NCI-H128 (cell line): ENCODE results near the gene PLPP7.
"Not testable (repeated sequence)": the region's sequence is repeated elsewhere in the genome, so short reads cannot be mapped to it uniquely, and the experiment has no call there.

ENCODE experiments used
- DNase-seq: peaks from one replicate; lab custom pipeline; 2025; ENCODE audit not compliant: unreplicated experiment; lab: John Stamatoyannopoulos, UW

Gene PLPP7

GRCh38 chr9:131289301-131290035 lies at the start of gene PLPP7:
Gene PLPP7, plus strand, starts transcription at chr9:131289723. Its CDS starts 275 bp downstream, at chr9:131289998.
- DNase-seq: no peak

GRCh38 chr9:131240047-131240921 lies 49.2 kb upstream of the PLPP7 start:
- no peak for DNase-seq

- DNase-seq: not testable (repeated sequence)
Measured at GRCh38 chr9:131244331-131244730, 45.2 kb upstream of the PLPP7 start.

- DNase-seq: no peak
Measured at GRCh38 chr9:131246618-131247017, 42.9 kb upstream of the PLPP7 start.

GRCh38 chr9:131252120-131252519 lies 37.4 kb upstream of the PLPP7 start:
- DNase-seq: no peak

GRCh38 chr9:131253891-131254491 lies 35.5 kb upstream of the PLPP7 start:
- DNase-seq: no peak

GRCh38 chr9:131254626-131255025 lies 34.9 kb upstream of the PLPP7 start:
- DNase-seq: no peak

- DNase-seq: no peak
Measured at GRCh38 chr9:131255676-131256197, 33.8 kb upstream of the PLPP7 start.

GRCh38 chr9:131257266-131258025 lies 32.1 kb upstream of the PLPP7 start:
- no peak for DNase-seq

- no peak for DNase-seq
Measured at GRCh38 chr9:131258186-131258585, 31.3 kb upstream of the PLPP7 start.

GRCh38 chr9:131258698-131259431 lies 30.7 kb upstream of the PLPP7 start:
- DNase-seq: no peak

- DNase-seq: no peak
Measured at GRCh38 chr9:131259432-131259898, 30.1 kb upstream of the PLPP7 start.

- DNase-seq: no peak
Measured at GRCh38 chr9:131259916-131260597, 29.5 kb upstream of the PLPP7 start.

- no peak for DNase-seq
Measured at GRCh38 chr9:131260751-131261452, 28.6 kb upstream of the PLPP7 start.

GRCh38 chr9:131262327-131263032 lies 27.0 kb upstream of the PLPP7 start:
- no peak for DNase-seq

GRCh38 chr9:131263033-131263343 lies 26.5 kb upstream of the PLPP7 start:
- not testable (repeated sequence) for DNase-seq

GRCh38 chr9:131263701-131264100 lies 25.8 kb upstream of the PLPP7 start:
- DNase-seq: no peak

GRCh38 chr9:131264231-131264630 lies 25.3 kb upstream of the PLPP7 start:
- DNase-seq: no peak
